HepG2 (cell line): ENCODE measurements around the gene ARHGEF1. TPM values are rescaled to one million over a fixed set of nuclear protein-coding genes. Genes with fewer than 3 reads are reported as not detected.

Experiments used
- ATAC-seq: fragments of 200-7000 bp; cut with Tn5 transposase; 3 replicates; pipeline ENCODE4 v1.9.1; 2020; ENCODE audit warnings: mild to moderate bottlenecking, moderate library complexity
- BruUV-seq: library from RNA; stranded (reverse); fragments of 400-500 nt; replicated peaks from 2 replicates; lab custom pipeline; 2021; lab: Mats Ljungman, UMichigan
- CTCF ChIA-PET: fragments of 300-600 bp; formaldehyde crosslinking; extraction: SDS; loops from one replicate; lab custom pipeline; 2021; ENCODE audit warnings: low total read pairs, inconsistent platforms, low intra/inter-chr PET ratio; lab: Yijun Ruan, JAX
- POLR2A ChIA-PET: fragments of 350-600 bp; sonication (Branson Sonifier 250); formaldehyde crosslinking; loops from one replicate; lab custom pipeline; 2020; ENCODE audit warnings: antibody characterized with exemption, inconsistent platforms; lab: Yijun Ruan, JAX
- DNase-seq: peaks from one replicate; pipeline ENCODE4 v3.0.0-alpha.2; 2015; ENCODE audit warnings: low spot score
- FAIRE-seq: peaks from 3 replicates; lab custom pipeline; 2011; peaks lifted over from hg19 to GRCh38; lab: Jason Lieb, UNC
- H2AFZ ChIP-seq: one replicate; pipeline ENCODE4 v1.6.1; 2011; ENCODE audit warnings: low read length, inconsistent platforms
- H3K27ac ChIP-seq: fragments of 300-600 bp; 3 replicates; pipeline ENCODE4 v1.8.0; 2011; ENCODE audit warnings: mixed run types, mild to moderate bottlenecking, mixed read lengths, low read length, inconsistent platforms; ENCODE audit not compliant: insufficient read depth; ENCODE audit errors: extremely low read length
- H3K27me3 ChIP-seq, 2 experiments: fragments of 200-600 bp in 1 of 2; 2 replicates in 1 of 2; 3 replicates in 1 of 2; pipeline versions ENCODE4 v1.6.0 to v1.8.0; 2011; ENCODE audit warnings: low read length in 2 of 2, mild to moderate bottlenecking in 2 of 2, moderate library complexity in 2 of 2, inconsistent platforms in 1 of 2; ENCODE audit not compliant: insufficient read depth in 2 of 2, control insufficient read depth in 1 of 2
- H3K36me3 ChIP-seq, 2 experiments: fragments of 200-600 bp in 1 of 2; replicated peaks in 1 of 2; 2 replicates in 1 of 2; 3 replicates in 1 of 2; pipeline versions ENCODE4 v1.5.1 to v1.8.0; 2011; ENCODE audit warnings: low read length in 2 of 2, inconsistent platforms in 1 of 2; ENCODE audit not compliant: insufficient read depth in 2 of 2, control insufficient read depth in 1 of 2
- H3K4me1 ChIP-seq: 2 replicates; pipeline ENCODE4 v1.5.1; 2012; ENCODE audit warnings: low read length, inconsistent platforms; ENCODE audit not compliant: insufficient read depth
- H3K4me2 ChIP-seq: 2 replicates; pipeline ENCODE4 v1.6.0; 2011; ENCODE audit warnings: low read depth, low read length, inconsistent platforms
- H3K4me3 ChIP-seq, 3 experiments: fragments of 200-600 bp in 1 of 3; sonication (generic), shearing (Covaris generic) in 1 of 3; replicated peaks in 1 of 3; 2 replicates each; pipeline ENCODE4 v1.5.1; 2011 to 2016; ENCODE audit warnings: low read length in 3 of 3, inconsistent platforms in 2 of 3, low read depth in 2 of 3, mild to moderate bottlenecking in 2 of 3, control low read depth in 1 of 3, mixed read lengths in 1 of 3; ENCODE audit not compliant: insufficient read depth in 1 of 3
- H3K79me2 ChIP-seq: one replicate; pipeline ENCODE4 v1.6.1; 2011; ENCODE audit warnings: low read length, inconsistent platforms; ENCODE audit not compliant: insufficient read depth
- H3K9ac ChIP-seq: 2 replicates; pipeline ENCODE4 v1.6.0; 2011; ENCODE audit warnings: mild to moderate bottlenecking, low read depth, low read length, inconsistent platforms; ENCODE audit not compliant: insufficient read depth
- H3K9me3 ChIP-seq: 2 replicates; pipeline ENCODE4 v1.5.1; 2012; ENCODE audit warnings: mild to moderate bottlenecking, low read length
- H4K20me1 ChIP-seq: 2 replicates; pipeline ENCODE4 v1.6.0; 2011; ENCODE audit warnings: inconsistent platforms, mild to moderate bottlenecking, low read length, moderate library complexity; ENCODE audit not compliant: insufficient read depth
- ARID3A ChIP-seq: IDR thresholded peaks from 2 replicates; pipeline ENCODE4 v1.6.1; 2012; ENCODE audit warnings: low read depth, low read length, improper control_type of control experiment
- BATF2 ChIP-seq: sonication (generic); formaldehyde crosslinking; IDR thresholded peaks from 2 replicates; pipeline ENCODE4 v1.8.0; 2022; ENCODE audit warnings: mild to moderate bottlenecking, missing genetic modification reagents, moderate library complexity
- FOXP1 ChIP-seq, 2 experiments: fragments of 450-650 bp in 1 of 2; IDR thresholded peaks; 2 replicates each; pipeline ENCODE4 v1.6.1; 2017 to 2018; ENCODE audit warnings: antibody characterized with exemption in 1 of 2
- MAZ ChIP-seq, 2 experiments: sonication (generic) in 1 of 2; formaldehyde crosslinking in 1 of 2; IDR thresholded peaks; 2 replicates each; pipeline versions ENCODE4 v1.5.0 to v1.6.1; 2012 to 2020; ENCODE audit warnings: low read depth in 2 of 2, mild to moderate bottlenecking in 2 of 2, borderline replicate concordance in 1 of 2, improper control_type of control experiment in 1 of 2, low read length in 1 of 2, missing genetic modification reagents in 1 of 2, moderate library complexity in 1 of 2
- SOX6 ChIP-seq, 2 experiments: fragments of 450-650 bp in 1 of 2; sonication (generic) in 1 of 2; formaldehyde crosslinking in 1 of 2; IDR thresholded peaks; 2 replicates each; pipeline versions ENCODE4 v1.4.0 to v1.6.1; 2017 to 2020; ENCODE audit warnings: antibody characterized with exemption in 1 of 2, mild to moderate bottlenecking in 1 of 2, missing genetic modification reagents in 1 of 2
- TCF7 ChIP-seq: sonication (generic); IDR thresholded peaks from 2 replicates; pipeline ENCODE4 v1.6.1; 2016; ENCODE audit warnings: antibody characterized with exemption, low read depth
- ZC3H13 ChIP-seq: sonication (generic); formaldehyde crosslinking; IDR thresholded peaks from 2 replicates; pipeline ENCODE4 v1.8.1; 2023; ENCODE audit warnings: mild to moderate bottlenecking, missing genetic modification reagents, moderate library complexity
- ZNF160 ChIP-seq: sonication (generic); formaldehyde crosslinking; IDR thresholded peaks from 2 replicates; pipeline ENCODE4 v1.8.0; 2022; ENCODE audit warnings: mild to moderate bottlenecking, inconsistent platforms, missing genetic modification reagents
- ZNF280B ChIP-seq: sonication (generic); formaldehyde crosslinking; IDR thresholded peaks from 2 replicates; pipeline ENCODE4 v1.5.0; 2020; ENCODE audit warnings: missing genetic modification reagents, mild to moderate bottlenecking, borderline replicate concordance
- ZNF441 ChIP-seq: sonication (generic); formaldehyde crosslinking; IDR thresholded peaks from 2 replicates; pipeline ENCODE4 v1.7.0; 2021; ENCODE audit warnings: missing genetic modification reagents, borderline replicate concordance
- WGBS: methylation state at CpG from one replicate; pipeline ENCODE4 v1.1.6; 2017; ENCODE audit warnings: low lambda C conversion rate; 5-methylcytosine and 5-hydroxymethylcytosine counted together
- in situ Hi-C: cut with HindIII; loops from 2 replicates; pipeline ENCODE4 v1.10.0; 2017; ENCODE audit warnings: low pct_unique_long_range_greater_than_20kb; ENCODE audit not compliant: extremely low pct_ligation_motif_present
- intact Hi-C: fragments of 100-400 bp; cut with micrococcal nuclease; formaldehyde crosslinking; loops from one replicate; pipeline ENCODE4 v1.10.0; 2022; ENCODE audit not compliant: unreplicated experiment
- polyA plus RNA-seq, 8 experiments: library from polyadenylated mRNA; depleted of rRNA in 3 of 8; stranded (reverse) in 7 of 8; unstranded in 1 of 8; fragments of >200 nt; fragmentation: Illumina TruSeq in 4 of 8; extraction: Trizol in 4 of 8; gene quantifications; 2 replicates each; pipeline versions ENCODE4 v1.2.1 to v1.2.3, GENCODE V29; 2011 to 2016; ENCODE audit warnings: low read depth in 4 of 8, missing spikeins in 1 of 8, mixed read lengths in 1 of 8; ENCODE audit not compliant: insufficient read depth in 1 of 8
- total RNA-seq, 5 experiments: library from RNA; depleted of rRNA; stranded (reverse); fragments of >200 nt; fragmentation: Illumina TruSeq; extraction: Trizol; gene quantifications; 2 replicates each; pipeline ENCODE4 v1.2.3, GENCODE V29; 2016; ENCODE audit warnings: low read depth in 1 of 5
- TF ChIP-seq, protein P1 (sequence below): sonication (generic); formaldehyde crosslinking; IDR thresholded peaks from 2 replicates; pipeline ENCODE4 v1.5.1; 2020; ENCODE audit warnings: mild to moderate bottlenecking, missing genetic modification reagents, moderate library complexity

ARHGEF1 gene
- total and polyA plus RNA-seq, 2 of the 13 experiments (the other 11 are each of a cell fraction or from before 2014, with no cell fraction given), result 33.7 to 34.7 TPM

- ChIA-PET CTCF (no interaction called here), POLR2A (no interaction called here)
- Histone ChIP-seq H3K4me2 (no peak overlapping the region), H2AFZ (no peak overlapping the region), H3K4me1 (no peaks in the 10 kb centered on the region; the same call in 1 of the 2 replicates), H3K4me3 (no peak overlapping the region), H3K27me3 (peaks cover 1 to 51% of the 10 kb centered on the region in 2 experiments; a peak in 4 of 5 replicates), H4K20me1 (no peaks in the 10 kb centered on the region), H3K79me2 (no peaks in the 10 kb centered on the region), H3K36me3 (no peaks in the 10 kb centered on the region), H3K9me3 (no peaks in the 10 kb centered on the region), H3K27ac (no peak overlapping the region), H3K9ac (no peak overlapping the region)
- BruUV-seq, result no TSS peak
- no peak for TF ChIP-seq ZNF280B (CRISPR knock-in tag)
- no peak for TF ChIP-seq MAZ (IDR thresholded peaks at IDR 0.05; ENCODE audit: borderline replicate concordance, low read depth, low read length)
- no peak for TF ChIP-seq MAZ (CRISPR knock-in tag; IDR thresholded peaks at IDR 0.05; ENCODE audit: low read depth)
- no peak for TF ChIP-seq FOXP1 (IDR thresholded peaks at IDR 0.05)
- no peak for TF ChIP-seq FOXP1 (CRISPR knock-in tag; IDR thresholded peaks at IDR 0.05)
- no peak for TF ChIP-seq TCF7
- TF ChIP-seq ZC3H13 (CRISPR knock-in tag), result no peak
- no peak for TF ChIP-seq ZNF160 (CRISPR knock-in tag)
- no peak for TF ChIP-seq ZNF441 (CRISPR knock-in tag)
- TF ChIP-seq BATF2 (CRISPR knock-in tag), result no peak
- no peak for TF ChIP-seq ARID3A
- no peak for TF ChIP-seq SOX6 (IDR thresholded peaks at IDR 0.05)
- no peak for TF ChIP-seq SOX6 (CRISPR knock-in tag; IDR thresholded peaks at IDR 0.05)
- TF ChIP-seq, protein P1, sequence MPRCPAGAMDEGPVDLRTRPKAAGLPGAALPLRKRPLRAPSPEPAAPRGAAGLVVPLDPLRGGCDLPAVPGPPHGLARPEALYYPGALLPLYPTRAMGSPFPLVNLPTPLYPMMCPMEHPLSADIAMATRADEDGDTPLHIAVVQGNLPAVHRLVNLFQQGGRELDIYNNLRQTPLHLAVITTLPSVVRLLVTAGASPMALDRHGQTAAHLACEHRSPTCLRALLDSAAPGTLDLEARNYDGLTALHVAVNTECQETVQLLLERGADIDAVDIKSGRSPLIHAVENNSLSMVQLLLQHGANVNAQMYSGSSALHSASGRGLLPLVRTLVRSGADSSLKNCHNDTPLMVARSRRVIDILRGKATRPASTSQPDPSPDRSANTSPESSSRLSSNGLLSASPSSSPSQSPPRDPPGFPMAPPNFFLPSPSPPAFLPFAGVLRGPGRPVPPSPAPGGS, result no peak
- no peak for FAIRE-seq
- no peak for ATAC-seq
- WGBS, result 1% methylated on average over 4 of the region's 4 CpGs
- in situ Hi-C loops (no loop called here), intact Hi-C loops (no loop called here)
- no peak for DNase-seq
Measured at GRCh38 chr19:41851456-41851855, 31.5 kb upstream of the ARHGEF1 start.
